ENCODE data around the gene ERRFI1.

GRCh38 chr1:8024329-8024728, 1.8 kb downstream of the ERRFI1 start:
- TF ChIP-seq EZH2 (IDR thresholded peaks at IDR 0.05; ENCODE audit: insufficient read depth, poor library complexity, severe bottlenecking), result no peak
- TF ChIP-seq EZH2phosphoT487 (IDR thresholded peaks at IDR 0.05; ENCODE audit: insufficient read depth, low read depth), result no peak
